OCI-LY7 (cell line): ENCODE data around the gene C1orf21.

Experiments used
- EZH2phosphoT487 ChIP-seq: fragments of 200-600 bp; sonication (generic); IDR thresholded peaks from 2 replicates; pipeline ENCODE4 v1.6.1; 2018; ENCODE audit warnings: low read depth, borderline replicate concordance, mild to moderate bottlenecking, mixed run types, antibody characterized with exemption, low read length, moderate library complexity, mixed read lengths
- TF ChIP-seq, protein P1 (sequence below): fragments of 200-600 bp; sonication (generic); conservative IDR thresholded peaks from 2 replicates; pipeline ENCODE4 v1.5.1; 2014; ENCODE audit warnings: mild to moderate bottlenecking, antibody characterized with exemption, low read length, moderate library complexity, mixed read lengths

DNA sequence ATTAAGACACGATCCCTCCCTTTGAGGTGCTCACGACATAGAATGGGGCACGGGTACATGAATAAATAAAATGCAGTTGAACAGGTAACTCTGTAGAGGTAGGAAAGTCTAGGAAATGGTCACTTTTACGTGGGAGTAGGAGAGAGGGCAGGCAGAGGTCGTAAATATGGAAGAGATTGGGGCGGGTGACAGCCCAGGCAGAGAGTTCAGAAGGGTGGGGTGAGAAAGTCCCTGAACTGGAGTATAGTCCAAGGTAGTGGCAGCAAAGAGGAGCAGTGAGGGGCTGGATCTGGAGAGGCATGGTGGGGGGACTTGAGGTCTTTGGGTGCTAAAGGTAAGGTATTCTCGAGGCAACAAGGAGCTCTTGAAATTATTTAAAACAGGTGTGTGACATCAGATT, 147.9 kb downstream of the C1orf21 start:
- TF ChIP-seq, protein P1, sequence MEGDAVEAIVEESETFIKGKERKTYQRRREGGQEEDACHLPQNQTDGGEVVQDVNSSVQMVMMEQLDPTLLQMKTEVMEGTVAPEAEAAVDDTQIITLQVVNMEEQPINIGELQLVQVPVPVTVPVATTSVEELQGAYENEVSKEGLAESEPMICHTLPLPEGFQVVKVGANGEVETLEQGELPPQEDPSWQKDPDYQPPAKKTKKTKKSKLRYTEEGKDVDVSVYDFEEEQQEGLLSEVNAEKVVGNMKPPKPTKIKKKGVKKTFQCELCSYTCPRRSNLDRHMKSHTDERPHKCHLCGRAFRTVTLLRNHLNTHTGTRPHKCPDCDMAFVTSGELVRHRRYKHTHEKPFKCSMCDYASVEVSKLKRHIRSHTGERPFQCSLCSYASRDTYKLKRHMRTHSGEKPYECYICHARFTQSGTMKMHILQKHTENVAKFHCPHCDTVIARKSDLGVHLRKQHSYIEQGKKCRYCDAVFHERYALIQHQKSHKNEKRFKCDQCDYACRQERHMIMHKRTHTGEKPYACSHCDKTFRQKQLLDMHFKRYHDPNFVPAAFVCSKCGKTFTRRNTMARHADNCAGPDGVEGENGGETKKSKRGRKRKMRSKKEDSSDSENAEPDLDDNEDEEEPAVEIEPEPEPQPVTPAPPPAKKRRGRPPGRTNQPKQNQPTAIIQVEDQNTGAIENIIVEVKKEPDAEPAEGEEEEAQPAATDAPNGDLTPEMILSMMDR, result no peak
- TF ChIP-seq EZH2phosphoT487, result no peak
